DOHH2 (cell line): ENCODE measurements around the gene TACC2.

ENCODE experiments used
- CTCF ChIP-seq: fragments of 200-600 bp; sonication (generic); IDR thresholded peaks from one replicate; pipeline ENCODE4 v1.5.1; 2014; ENCODE audit warnings: antibody characterized with exemption, mild to moderate bottlenecking, low read depth, low read length; ENCODE audit not compliant: poor library complexity, severe bottlenecking
- EZH2phosphoT487 ChIP-seq: fragments of 200-600 bp; sonication (generic); IDR thresholded peaks from 2 replicates; pipeline ENCODE4 v1.6.1; 2017; ENCODE audit warnings: borderline replicate concordance, mild to moderate bottlenecking, antibody characterized with exemption, low read length, moderate library complexity, mixed read lengths

- no peak for TF ChIP-seq CTCF
- no peak for TF ChIP-seq EZH2phosphoT487
Measured at GRCh38 chr10:122190176-122190943, 201.4 kb downstream of the TACC2 start.
